IPS DF 4.7 (cell line): ENCODE data around the gene DDX39B.

Experiments
- DNase-seq: peaks from one replicate; pipeline ENCODE4 v3.0.0-alpha.2; 2013; ENCODE audit warnings: low spot score; ENCODE audit errors: extremely low read depth

Gene DDX39B

DNA sequence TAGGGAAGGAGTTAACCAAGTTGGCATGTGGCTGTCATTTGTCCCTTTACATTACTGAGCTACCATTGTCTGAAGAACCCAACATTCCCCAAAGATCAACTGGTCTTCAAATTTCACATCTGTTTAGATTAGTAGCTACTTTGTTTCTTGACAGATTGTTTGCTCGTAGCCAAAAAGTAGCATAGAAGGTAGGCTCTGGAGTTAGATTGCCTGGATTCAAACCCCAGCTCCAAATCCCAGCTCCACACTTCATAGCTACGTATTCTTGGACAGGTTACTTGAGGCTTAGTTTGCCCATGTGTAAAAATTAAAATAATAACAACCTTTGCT, 6.7 kb upstream of the DDX39B start:
- no peak for DNase-seq

DNA sequence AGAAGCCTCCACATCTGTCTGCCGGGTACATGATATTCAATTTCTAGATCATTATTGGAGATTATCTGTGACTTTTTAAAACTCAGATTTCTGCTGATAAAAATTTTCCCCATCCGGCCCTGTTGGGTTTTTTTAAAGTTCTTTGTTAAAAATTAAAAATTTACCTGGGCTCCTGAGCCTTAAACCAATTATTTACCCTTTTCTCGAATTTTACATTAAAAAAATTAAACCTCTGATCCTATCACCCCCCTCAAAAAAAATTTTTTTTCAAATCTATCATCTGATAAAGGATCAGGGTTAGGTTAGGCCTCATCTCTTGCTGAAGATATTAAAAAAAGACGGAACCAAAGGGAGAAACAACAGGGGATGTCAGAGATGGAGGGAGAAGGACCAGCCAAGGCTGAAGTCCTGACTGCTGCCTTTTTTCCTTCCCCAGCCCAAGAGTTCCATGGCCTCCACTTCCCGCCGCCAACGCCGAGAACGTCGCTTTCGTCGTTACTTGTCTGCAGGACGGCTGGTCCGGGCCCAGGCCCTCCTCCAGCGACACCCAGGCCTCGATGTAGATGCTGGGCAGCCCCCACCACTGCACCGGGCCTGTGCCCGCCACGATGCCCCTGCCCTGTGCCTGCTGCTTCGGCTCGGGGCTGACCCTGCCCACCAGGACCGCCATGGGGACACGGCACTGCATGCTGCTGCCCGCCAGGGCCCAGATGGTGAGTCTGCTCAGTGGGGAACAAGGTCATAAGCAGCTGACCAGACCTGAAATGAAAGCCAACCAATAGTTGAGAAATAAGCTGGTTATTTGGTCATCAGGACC, 6.1 kb upstream of the DDX39B start:
- no peak for DNase-seq

DNA sequence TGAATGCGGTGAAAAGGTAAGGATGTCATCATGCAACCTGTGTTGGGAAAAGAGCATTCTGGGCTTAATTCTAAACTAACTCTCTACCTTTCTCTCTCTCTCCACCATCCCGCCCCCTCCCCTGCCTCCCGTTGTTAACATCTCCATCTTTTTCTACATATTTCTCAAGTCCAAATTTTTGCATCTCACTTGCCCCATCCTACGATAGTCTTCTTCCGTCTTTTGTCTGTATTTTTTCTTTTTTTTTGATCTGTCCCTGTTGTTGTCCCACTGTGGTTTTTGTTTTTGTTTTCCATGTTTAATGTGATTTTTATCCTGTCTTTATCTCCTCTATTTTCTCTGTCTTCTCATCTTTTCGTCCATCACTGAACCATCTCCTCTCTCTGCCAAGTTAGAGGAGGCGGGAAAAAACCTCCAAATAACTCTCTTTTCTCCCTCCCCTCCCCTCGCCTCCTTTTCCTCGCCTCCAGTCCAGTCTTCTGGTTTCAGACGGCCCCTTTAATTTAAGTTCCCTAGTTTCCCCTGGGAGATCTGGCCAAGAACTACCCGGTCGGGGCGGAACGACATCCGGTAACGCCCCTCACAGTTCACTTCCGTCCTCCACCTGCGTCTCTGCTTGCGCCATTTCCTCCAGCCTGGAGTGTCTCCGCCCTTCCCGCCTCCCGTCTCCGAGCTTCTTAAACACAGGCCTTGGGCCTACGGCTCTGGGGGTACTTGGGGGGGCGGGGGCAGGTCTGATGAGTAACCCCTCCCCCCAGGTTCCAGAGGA, 5.3 kb upstream of the DDX39B start, which contains the start of gene NFKBIL1:
NFKBIL1 (plus strand) TSS at position 651 of the 769 bp plus-strand sequence; CDS start at position 738, 87 bp downstream.
- no peak for DNase-seq

DNA sequence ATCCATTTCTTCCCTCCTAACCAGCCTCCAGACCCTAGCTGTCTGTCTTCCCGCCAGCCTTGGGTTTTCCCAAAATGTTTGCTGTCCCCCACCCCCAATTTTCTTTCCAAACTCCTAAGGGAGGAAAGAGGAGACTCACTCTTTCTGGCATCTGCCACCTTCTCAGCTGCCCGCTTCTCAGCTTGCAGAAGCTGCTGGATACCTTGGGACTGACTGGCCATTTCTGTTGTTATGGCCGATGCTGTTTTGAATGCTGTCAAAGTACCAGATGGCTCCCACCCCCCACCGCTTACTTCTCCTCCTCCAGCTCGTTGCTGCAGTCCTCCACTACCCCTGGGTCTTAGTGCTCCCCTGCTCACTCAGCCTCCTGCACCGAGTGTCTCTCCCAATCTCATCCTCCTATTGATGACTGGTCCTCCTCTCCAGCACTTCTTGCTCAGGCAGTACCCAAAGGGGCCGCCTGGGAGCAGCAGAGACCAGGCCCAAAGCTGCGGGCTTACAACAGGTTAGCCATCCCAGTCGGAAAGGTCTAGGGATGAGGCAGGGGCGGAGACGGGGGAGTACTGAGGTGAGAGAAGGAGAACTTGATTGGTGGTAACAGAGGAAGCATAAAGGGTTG, 4.6 kb upstream of the DDX39B start, which contains the start of gene ATP6V1G2:
ATP6V1G2 (minus strand) TSS at position 270 of the 619 bp plus-strand sequence; CDS start at position 221, 49 bp downstream.
- no peak for DNase-seq

DNA sequence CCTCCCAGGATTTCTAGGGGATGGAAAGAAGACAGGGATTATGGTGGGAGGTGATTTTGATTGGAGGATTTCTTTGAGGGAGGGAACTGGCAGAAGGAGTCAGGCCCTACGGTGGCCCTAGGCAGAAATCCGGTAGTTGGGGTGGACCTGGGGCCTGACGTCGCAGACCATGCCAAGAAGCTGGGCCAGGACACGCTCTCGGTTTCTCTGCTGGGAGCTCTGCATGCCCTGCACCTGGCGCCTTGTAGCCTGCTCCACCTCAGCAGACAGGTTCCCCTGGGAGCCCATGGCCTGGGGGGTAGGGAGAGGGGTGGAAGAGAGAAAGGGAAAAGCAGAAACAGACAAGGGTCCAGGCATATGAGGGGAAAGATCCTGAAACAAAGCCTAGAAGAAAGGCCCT, 3.5 kb upstream of the DDX39B start:
- DNase-seq = no peak

DNA sequence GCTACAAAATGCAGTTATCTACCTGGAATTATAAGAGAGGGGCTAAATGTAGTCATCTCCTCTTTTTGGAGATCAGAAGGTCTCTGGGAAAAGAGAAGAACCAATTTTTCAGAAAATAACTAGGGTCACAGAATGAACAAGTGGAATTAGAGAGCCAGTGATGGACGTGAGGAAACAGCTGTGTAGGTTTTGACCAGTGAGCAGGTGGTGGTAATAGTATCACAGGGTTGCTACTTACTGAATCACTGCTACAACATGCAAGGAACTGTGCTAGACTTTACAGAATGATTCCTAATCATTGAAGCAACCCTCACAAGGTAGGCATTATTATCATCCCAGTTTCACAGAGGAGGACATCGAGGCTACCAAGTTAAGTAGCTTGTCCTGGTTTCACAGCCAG, 2.9 kb upstream of the DDX39B start:
- no peak for DNase-seq

DNA sequence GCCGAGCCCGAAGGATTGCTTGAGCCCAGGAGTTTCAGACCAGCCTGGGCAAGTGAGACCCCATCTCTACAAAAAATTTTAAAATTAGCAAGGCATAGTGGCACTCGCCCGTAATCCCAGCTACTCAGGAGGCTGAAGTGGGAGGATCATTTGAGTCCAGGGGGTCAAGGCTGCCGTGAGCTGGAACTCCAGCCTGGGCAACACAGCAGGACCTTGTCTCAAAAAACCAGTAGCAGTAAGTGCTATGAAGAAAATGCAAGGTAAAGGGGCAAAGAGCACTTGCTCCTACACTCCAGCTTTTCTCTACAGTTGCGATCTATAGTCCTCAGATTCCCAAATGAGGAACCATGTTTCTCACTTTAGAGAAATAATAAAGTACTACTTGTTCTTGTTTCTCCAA, 1.8 kb upstream of the DDX39B start:
- DNase-seq = no peak

DNA sequence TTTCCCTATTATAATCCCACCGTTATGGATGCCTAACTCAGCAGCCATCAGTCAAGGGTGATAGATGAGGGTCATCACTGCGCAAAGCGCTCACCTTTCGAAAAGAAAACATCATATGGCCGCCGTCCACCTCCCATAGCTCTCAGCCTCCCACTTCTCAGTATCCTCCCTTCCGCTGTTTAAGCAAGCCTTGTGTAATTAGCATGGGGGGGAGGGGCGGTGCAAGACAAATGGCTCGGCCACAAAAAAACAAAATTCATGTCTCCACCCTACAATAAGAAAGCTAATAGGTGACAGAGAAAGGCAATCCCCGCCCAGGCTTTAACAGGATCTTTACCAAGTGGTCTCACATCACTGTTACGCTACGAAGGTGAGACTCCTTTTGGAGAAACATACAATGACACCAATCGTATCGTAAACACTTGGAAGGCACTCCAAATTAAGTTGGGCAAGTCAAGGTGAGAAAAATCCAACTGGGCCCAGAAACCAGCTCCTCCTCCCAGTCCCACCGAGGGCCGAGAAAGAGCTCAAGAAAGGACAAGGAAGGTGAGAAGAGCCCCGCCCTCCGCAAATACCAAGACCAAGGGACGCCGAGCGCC, 645 bp downstream of the DDX39B start:
- no peak for DNase-seq

DNA sequence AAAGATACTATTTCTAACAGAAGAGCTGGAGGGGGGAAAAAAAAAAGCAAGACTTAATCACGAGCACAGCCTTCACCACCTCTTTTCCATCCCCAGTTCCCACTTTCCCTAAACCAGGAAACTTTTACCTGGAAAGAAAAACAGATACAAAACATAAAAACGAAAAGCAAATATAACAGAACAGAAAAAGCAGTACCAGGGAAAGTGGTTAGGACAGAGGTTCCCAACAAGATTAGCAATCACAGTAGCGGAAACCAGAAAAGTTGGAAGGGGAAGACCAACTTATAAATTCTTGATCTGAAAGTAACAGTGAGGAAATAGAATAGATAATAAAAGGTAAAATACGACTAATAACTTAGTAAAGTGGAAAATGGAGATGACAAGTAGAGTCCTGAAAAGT, 1.2 kb downstream of the DDX39B start:
- no peak for DNase-seq

DNA sequence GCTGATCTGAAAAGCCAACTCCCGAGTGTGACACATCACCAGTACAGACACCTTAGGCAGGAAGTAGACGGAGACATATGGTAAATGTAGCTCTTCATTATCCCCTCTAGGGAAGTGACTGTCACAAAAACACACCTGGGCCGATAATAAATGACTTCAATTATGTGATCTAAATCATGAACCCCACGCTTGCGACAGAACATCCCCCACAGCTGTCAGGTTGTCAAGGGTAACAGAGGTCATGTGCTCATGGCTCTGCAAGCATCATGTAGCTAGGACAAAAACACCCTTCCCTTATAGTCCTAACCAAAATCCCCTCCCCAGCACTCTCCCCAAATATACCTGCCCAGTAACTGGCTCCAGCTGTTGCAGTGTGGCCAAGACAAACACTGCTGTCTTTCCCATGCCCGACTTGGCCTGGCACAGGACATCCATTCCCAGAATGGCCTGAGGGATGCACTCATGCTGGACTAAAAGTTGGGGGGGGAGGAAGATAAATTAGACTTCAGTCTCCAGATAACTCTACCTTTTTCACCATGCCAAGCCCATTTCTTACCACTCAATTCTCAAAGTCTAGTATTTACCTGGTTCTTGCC, 2.9 kb downstream of the DDX39B start:
- no peak for DNase-seq

DNA sequence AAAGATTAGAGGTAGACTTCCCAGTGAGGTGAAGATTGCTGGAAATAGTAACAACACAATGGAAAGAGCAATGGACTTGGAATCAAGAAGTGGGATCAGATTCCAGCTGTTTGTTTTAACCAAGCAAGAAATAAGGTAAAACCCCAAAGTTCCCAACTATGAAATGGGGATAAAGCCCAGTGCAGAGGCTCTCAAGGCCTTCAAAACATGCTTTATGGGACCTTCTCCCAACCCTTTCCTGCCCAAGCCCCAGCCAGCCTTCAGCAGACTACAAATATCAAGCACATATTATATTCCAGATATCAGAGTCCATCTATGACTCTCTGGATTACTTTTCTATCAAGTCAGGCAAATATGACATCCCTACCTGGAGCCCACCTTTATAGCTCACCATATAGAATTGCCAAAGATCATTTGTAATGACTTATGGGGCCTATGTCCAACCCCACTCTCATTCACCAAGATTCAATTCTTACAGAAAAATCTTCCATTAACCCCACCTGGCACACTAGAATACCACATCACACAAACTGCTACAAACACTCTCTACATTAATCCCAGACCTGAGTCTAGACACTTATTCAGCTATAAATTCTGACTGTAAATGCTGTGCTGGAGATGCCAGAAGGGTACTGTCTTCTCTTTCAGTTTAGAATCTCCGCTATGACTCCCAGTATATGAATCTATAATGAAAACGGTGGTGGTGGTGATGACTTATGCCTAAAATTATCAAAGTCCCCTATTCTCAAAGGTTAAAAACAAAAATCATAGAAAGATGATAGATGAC, 6.1 kb downstream of the DDX39B start:
- DNase-seq = no peak

DNA sequence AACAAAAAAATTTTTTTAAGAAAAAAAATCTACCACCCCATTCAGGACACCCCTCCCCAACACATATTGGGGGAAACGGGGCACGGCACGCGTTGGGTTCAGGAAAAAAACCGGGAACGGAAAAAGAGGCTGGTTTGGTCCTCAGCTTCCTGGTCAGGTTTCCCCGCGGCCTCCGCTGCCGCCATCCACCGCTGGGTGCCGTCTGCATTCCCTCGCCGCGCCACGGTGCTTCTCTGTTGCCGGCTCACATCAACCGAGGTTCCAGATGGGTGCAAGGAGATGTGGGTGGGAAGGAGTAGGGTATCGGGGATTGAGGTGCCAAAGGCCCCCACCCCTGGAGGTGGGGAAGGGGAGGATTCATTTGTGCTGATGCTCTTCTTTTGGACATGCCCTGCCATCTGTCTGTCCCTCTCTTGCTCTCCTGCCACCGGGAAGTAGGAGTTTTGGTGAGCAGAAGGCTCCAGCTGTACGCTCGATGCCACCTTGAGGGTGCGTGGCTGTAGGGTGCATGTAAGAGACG, 7.2 kb downstream of the DDX39B start:
- DNase-seq = no peak

DNA sequence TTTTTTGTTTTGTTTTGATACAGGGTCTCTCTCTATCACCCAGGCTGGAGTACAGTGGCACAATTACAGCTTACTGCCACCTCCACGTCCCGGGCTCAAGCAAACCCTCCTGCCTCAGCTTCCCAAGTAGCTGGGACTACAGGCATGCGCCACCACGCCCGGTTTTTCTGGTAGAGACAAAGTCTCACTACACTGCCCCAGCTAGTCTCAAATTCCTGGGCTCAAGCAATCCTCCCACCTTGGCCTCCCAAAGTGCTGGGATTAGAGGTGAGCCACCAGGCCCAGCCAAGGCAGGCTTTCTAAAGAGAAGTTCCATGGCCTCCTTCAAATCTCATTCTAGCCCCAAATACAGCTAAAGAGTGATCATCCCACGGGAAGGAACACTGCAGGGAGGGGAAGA, 7.8 kb downstream of the DDX39B start:
- no peak for DNase-seq

DNA sequence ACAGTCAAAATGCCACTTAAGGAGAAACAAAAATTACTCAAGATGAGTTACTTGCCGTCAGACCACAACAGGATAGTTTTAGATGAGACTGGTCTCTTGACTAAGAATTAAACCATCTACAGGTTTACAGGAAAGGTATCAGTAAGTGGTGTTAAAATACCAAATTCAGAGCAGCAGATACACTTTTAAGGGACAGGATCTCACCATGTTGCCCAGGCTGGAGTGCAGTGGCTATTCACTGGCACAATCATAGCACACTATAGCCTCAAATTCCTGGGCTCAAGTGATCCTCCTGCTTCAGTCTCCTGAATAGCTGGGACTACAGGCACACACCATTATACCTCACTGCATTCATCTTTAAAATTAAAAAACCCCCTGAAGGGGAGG, 8.4 kb downstream of the DDX39B start:
- DNase-seq = no peak

DNA sequence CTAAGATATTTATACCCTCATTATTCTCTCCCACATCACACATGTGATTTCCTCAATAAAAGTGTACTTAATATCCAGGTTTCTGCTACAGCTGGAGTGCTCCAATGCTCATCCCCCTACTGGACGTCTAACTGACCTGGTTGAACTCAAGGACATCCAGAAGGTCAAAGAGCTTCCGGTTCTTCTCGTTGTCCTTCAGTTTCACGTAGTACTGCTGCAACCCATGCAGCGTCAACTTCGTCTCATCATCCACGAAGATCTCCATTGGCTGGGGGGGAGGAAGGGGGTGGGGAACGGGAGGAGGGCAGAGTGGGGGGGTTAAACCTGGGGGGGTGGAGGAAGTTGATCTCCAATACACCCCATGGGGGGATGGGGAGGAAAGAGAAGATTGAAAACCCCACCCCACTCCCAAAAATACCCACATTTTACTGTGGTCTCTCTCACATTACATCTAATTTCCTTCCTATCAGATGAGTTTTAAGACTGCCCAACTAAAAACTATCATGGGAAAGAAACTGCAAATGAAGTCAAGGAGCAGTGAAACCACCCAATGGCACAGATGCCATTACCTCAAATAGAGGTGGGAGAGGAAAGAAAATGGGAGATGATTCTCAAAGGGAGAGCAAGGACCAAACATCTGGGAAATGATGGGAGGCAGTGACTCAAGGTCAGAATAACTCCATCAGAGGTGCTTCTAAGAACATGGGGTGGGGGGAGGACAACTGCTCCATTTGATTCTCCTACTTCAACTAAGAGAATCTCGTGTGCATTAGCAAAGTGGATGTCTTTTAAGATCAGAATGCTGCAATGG, 9.0 kb downstream of the DDX39B start:
- DNase-seq = no peak

DNA sequence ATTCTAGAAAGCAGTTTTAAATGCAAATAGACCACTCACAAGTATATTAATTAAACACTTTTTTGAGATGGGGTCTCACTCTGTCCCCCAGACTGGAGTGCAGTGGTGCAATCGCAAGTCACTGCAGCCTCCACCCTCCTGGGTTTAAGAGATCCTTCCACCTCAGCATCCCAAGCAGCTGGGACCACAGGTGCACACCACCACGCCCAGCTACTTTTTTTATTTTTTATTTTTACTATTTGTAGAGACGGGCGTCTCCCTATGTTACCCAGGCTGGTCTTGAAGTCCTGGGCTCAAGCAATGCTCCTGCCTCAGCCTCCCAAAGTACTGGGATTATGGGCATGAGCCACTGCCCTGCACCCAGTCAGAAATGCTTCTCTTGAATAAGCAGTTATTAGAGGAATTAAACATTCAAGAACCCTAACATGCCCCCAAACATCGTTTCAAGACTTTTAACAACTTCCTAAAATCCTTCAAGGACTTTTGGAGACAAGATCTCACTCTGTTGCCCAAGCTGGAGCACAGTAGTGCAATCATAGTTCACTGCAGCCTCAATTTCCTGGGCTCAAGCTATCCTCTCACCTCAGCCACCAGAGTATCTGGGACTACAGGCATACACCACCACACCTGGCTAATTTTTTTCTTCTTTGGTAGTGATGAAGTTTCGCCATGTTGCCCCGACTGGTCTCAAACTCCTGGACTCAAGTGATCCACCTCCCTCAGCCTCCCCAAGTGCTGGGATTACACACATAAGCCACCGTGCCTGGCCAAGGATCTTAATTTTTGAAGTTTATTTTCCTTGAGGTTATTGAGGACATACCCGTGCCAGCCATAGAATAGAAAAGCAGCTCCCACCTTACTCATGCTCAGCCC, 9.8 kb downstream of the DDX39B start:
- no peak for DNase-seq

DNA sequence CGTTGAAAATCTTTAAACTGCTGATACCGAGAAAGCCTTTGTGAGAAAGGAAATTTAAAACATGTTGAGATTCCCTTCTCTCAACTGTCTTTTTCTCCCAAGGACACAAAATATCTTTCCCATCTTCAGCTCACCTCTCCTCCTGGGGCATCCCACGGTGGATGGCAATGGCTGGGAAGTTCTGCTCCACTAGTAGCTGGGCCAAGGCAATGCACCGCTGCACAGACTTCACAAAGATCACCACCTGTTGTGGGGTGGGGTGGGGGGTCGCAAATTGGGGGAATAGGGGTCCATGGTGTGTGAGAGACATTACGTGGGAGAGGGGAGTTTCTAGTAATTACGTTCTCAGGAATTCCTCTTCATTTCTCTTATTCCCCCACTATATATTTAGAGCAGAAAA, 10.6 kb downstream of the DDX39B start:
- no peak for DNase-seq

DNA sequence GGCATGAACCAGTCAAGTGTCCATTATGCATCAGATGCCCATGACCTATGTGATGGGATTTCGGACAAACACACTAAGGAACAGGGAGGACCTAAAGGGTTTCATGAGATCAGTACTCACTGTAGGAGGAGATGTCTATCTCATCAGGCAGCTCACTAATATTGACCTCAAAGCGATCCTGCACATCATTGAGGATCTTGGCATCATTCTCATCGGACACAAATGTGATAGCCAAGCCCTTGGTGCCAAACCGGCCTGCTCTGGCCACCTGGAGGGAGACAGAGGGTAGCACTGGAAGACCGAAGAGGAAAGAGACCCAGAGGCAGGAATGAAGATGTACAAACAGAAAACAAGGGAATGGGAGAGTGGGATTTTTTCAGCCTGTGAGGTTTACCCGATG, 11.1 kb downstream of the DDX39B start:
- DNase-seq = no peak
